ENCODE data around the gene XAB2.
A peak's percentile ranks its signal among the peaks of the same experiment; 100 is the strongest.
"Not testable (repeated sequence)": the region's sequence is repeated elsewhere in the genome, so short reads cannot be mapped to it uniquely, and the experiment has no call there.

The XAB2 gene

DNA sequence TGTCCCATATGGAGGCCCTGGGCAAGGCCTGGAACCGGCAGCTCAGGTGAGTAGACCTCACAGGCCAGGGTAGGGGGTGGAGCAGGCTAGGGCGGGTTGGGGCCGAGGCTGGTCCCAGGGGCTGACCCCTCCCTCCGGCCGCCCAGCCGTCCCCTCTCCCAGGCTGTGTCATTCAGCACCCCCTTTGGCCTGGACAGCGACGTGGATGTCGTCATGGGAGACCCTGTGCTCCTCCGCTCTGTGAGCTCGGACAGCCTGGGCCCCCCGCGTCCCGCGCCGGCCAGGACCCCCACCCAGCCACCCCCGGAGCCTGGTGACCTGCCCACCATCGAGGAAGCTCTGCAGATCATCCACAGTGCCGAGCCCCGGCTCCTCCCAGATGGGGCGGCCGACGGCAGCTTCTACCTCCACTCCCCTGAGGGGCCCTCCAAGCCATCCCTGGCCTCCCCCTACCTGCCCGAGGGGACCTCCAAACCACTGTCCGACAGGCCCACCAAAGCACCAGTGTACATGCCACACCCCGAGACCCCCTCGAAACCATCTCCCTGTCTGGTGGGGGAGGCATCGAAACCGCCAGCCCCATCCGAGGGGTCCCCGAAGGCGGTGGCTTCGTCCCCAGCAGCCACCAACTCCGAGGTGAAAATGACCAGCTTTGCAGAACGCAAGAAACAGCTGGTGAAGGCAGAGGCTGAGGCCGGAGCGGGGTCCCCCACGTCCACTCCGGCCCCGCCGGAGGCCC lies 17.6 kb downstream of the XAB2 start:
- DNase-seq: no peak

GRCh38 chr19:7610491-7611240 lies 18.7 kb downstream of the XAB2 start:
- no peak for DNase-seq

DNA sequence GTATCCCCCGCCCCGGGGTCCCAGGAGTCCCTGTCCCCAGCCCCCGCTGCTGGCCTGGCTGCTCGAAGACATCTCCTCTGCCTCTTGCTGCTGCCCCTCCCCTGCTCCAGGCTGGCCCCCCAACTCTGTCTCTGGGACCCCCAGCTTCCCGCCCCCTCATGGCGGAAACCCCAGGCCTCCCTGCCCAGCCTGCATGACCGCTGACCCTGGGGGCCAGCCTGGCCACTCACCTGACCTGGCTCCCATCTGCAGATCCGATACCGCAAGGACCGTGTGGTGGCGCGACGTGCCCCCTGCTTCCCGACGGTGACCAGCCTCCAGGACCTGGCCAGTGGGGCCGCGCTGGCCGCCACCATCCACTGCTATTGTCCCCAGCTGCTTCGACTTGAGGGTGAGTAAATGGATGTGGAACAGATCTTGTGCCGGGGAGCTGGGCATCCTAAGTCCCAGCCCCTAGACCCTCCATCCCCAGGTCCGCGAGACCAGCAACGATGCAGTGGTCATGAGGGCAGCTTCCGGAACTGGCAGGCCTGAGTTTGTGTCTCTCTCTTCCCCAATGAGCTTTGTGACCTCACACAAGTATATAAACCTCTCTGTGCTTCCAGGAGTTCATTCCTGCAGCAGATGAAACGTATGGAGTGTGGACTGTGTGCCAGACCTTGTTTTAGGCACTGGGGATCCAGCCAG lies 21.3 kb downstream of the XAB2 start:
- DNase-seq: no peak

- DNase-seq: no peak
Observed at GRCh38 chr19:7607212-7607873, 22.0 kb downstream of the XAB2 start.

DNA sequence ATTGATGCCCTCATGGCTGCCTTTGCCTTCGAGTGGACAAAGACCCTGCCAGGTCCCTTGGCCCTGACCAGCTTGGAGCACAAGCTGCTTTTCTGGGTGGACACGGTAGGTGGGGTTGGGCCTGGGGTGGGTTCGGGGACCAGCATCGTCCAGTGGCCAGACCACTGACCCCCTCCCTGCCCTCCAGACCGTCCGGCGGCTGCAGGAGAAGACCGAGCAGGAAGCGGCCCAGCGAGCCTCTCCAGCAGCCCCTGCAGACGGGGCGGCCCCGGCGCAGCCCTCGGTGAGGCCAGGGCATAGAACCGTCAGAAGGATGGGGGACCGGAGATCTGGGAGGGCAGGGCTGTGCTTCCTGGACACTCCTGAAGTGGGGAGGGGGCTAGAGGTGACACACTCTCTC lies 23.1 kb downstream of the XAB2 start:
- DNase-seq: no peak

DNA sequence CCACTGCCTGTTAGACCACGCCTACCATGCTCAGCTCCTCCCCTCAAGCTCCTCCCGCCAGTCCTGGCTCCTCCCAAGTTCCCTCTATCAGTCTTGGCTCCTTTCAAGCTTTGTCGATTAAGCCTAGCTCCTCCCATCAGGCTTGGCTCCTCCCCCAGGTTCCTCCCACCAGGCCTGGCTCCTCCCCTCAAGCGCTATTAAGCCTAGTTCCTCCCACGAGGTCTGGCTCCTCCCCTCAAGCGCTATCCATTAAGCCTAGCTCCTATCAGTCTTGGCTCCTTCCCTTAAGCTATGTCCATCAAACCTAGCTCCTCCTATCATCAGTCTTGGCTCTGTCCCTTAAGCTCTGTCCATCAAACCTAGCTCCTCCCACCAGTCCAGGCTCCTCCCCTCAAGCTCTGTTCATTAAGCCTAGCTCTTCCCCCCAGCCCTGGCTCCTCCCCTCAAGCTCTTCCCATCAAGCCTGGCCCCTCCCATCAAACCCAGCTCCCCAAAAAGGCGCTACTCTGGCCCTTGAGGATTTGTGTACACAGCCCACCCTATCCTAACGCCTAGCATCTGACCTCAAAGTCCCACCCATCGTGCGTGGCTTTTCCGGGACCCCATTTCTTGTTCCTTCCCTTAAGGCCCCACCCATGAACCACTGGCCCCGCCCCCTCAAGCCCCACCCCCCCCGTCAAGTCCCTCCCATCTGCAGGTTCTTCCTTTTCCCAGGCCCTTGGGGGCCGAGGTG lies 23.7 kb downstream of the XAB2 start:
- peak; percentile 30 for DNase-seq

GRCh38 chr19:7603919-7604318 lies 25.4 kb downstream of the XAB2 start:
- no peak for DNase-seq

GRCh38 chr19:7602935-7603497 lies 26.3 kb downstream of the XAB2 start:
- DNase-seq: no peak

DNA sequence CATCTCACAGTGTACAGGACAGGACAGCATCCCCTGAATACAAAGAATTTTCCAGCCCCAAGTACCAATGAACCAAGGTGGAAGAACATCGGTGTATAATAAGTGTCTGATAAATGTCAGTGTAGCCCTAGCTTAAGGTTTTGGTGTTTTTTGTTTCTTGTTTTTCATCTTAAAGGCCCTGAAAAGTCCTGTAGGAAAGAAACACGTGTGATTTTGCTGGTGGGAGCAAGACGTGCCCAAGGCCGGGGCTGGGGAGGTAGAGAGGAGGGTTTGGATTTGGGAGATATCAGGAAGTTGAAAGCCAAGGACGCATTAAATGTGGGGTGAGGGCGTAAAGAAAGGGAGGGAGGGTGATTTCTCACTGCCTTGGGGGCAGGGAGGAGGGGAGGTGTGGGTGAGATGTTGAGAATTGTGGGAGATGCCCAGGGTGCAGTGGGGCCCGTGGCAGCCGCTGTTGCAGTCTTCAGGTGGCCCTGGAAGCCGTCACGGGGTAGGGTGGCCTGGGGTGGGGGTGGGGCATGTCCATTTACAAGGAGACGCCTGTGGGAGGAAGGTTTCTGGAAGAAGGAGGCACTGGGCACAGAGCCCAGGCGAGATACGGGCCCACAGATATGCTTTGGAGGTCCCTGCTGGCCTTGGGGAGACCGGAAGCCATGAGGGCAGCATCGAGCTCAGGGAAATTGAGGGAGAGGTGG lies 27.0 kb downstream of the XAB2 start:
- no peak for DNase-seq

GRCh38 chr19:7600721-7601120 lies 28.6 kb downstream of the XAB2 start:
- no peak for DNase-seq

GRCh38 chr19:7598180-7598579 lies 31.2 kb downstream of the XAB2 start:
- no peak for DNase-seq

DNA sequence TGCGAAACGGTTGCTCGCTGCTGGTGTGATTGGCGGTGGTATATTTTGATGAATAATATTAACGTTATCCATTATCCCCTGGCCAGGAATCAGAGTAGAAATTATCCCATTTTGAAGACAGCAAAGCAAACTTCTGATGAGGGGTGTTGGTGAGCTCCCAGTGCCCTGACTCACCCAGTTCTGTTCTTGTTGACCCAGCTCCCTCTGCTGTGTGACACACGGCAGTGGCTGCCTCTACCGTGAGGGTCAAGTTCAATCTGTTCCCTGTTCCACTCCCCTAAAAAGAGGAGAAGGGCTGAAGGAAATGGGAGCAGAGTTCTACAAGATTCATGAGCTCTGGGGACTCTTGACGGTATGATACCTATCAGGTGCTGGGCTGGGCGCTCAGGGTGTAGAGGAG lies 31.7 kb downstream of the XAB2 start:
- DNase-seq: no peak

- no peak for DNase-seq
Observed at GRCh38 chr19:7596211-7596937, 33.0 kb downstream of the XAB2 start.

- peak; percentile 49 for DNase-seq
Observed at GRCh38 chr19:7595466-7596133, 33.7 kb downstream of the XAB2 start, which contains the start of gene CAMSAP3. CAMSAP3 (plus strand) TSS chr19:7595863; CDS start chr19:7596003, 140 bp downstream.

- DNase-seq: no peak
Observed at GRCh38 chr19:7590256-7590655, 39.1 kb downstream of the XAB2 start.

- no peak for DNase-seq
Observed at GRCh38 chr19:7589822-7590221, 39.5 kb downstream of the XAB2 start.

DNA sequence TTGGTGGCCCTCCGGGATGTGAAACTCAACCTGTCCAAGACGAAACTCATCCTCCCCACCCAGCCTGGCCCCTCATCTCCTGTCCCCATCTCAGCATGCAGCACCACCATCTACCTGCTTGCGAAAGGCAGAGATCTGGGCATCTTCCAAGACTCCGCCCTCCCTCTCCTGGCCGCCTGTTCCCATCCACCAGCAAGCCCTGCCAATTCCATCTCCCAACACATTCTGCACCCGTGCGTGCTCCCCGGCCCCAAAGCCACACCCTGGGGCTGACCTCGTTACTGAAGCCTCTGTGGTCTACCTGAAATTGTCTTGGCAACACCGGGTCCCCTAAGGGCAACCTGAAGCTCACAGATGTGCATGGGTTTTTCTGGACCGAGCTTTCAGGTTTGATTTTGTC lies 46.9 kb downstream of the XAB2 start:
- DNase-seq: no peak

DNA sequence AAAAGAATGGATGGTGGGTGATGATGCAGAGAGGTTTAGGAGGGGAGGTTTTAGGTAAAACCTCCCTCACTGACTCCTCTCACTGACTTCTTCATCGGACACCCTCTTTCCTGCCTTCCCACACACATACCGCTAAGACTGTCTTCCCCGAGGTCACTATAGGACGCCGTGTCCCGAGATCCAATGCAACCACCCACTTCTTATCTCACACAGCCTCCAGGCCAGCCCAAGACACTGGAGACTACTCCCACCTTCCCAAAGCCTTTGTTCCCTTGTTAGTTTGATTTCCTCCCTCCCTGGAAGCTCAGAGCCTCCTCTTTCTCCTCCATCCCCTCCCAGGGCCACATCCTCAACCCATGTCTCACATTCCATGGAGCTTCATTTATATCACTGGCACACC lies 50.2 kb downstream of the XAB2 start:
- DNase-seq: no peak

GRCh38 chr19:7578127-7578526 lies 51.2 kb downstream of the XAB2 start:
- DNase-seq: no peak

DNA sequence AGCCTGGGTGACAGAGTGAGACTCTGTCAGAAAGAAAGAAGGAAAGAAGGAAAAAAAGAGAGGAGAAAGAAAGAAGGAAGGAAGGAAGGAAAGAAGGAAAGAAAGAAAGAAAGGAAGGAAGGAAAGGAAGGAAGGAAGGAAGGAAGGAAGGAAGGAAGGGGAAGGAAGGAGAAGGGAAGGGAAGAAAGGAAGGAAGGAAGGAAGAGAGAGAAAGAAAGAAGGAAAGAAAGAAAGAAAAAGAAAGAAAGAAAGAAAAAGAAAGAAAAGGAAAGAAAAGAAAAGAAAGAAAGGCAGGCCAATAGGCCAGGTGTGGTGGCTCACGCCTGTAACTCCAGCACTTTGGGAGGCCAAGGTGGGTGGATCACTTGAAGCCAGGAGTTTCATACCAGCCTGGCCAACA lies 51.9 kb downstream of the XAB2 start:
- DNase-seq: not testable (repeated sequence)
